Measurements from ENCODE around the gene CAMTA1. TPM values are rescaled to one million over a fixed set of nuclear protein-coding genes. Genes with fewer than 3 reads are reported as not detected.

CAMTA1 gene
- total RNA-seq, 4 donors from 2014 or later, result 45.3 to 68.9 (median 62.0) TPM

- DNase-seq (ENCODE audit: low spot score) (no peak), ATAC-seq (ENCODE audit: low FRiP score) (no peak)
- TF ChIP-seq CTCF (IDR thresholded peaks at IDR 0.05), result no peak
These were observed 843.8 kb downstream of the CAMTA1 start for GRCh38 chr1:7629011-7629410.

GRCh38 chr1:7629465-7630195 lies 844.4 kb downstream of the CAMTA1 start:
- DNase-seq (ENCODE audit: low spot score) (no peak), ATAC-seq (ENCODE audit: low FRiP score) (no peak)
- TF ChIP-seq CTCF (IDR thresholded peaks at IDR 0.05), result no peak

GRCh38 chr1:7630378-7630777 lies 845.1 kb downstream of the CAMTA1 start:
- no peak for TF ChIP-seq CTCF (IDR thresholded peaks at IDR 0.05)
- ATAC-seq (ENCODE audit: low FRiP score) (no peak), DNase-seq (ENCODE audit: low spot score) (no peak)

- no peak for DNase-seq (ENCODE audit: low spot score)
- no peak for TF ChIP-seq CTCF (IDR thresholded peaks at IDR 0.05)
- no peak for ATAC-seq (ENCODE audit: low FRiP score)
These were observed 846.9 kb downstream of the CAMTA1 start for GRCh38 chr1:7632176-7632575.

GRCh38 chr1:7632681-7633080 lies 847.4 kb downstream of the CAMTA1 start:
- TF ChIP-seq CTCF (IDR thresholded peaks at IDR 0.05), result no peak
- ATAC-seq (ENCODE audit: low FRiP score) (no peak), DNase-seq (ENCODE audit: low spot score) (no peak)

GRCh38 chr1:7633506-7634245 lies 848.4 kb downstream of the CAMTA1 start:
- ATAC-seq (ENCODE audit: low FRiP score) (no peak), DNase-seq (ENCODE audit: low spot score) (no peak)
- no peak for TF ChIP-seq CTCF (IDR thresholded peaks at IDR 0.05)

All from omental fat pad (tissue), 4 donors.